ENCODE measurements around the gene THSD7B.

THSD7B gene

DNA sequence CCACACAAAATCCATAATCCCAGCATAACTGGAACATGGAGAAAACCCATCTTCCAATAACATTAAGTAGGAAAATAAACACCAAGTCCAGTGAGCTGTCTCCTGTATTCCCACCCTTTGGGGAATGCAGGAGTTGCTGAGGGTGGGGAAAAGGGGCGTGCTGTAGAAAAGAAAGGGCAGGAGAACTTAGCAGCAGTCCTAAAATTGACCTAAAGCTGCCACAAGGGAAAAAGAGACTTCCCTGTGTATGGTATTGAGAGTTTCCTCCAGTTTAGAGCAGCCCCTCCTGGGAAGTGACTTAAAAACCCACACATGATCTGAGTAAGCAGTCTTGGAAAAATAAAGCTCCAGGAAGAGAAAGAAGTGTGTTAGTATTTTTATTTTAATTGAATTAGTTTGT, 428.8 kb downstream of the THSD7B start:
- DNase-seq (ENCODE audit: low read depth in 2 of 2) = no peak

DNA sequence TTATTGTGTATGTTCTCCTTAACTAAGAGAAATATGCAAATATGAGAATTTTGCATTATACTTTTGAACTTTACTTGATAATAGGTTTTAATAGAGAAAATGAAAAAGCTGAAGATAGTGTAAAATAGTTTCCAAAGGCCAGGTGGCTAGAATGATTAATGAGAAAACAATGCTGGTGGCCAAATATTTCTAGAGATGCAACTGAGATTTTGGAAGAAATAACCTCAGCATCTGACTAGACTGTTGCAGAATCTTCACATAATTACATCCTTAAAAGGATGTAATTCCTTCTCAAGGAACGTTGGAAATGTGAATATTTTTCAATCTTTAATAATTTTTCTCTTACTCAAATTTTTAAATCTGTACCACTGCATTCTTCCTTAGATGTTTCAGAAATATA, 434.4 kb downstream of the THSD7B start:
- DNase-seq (ENCODE audit: low read depth in 2 of 2) = no peak

DNA sequence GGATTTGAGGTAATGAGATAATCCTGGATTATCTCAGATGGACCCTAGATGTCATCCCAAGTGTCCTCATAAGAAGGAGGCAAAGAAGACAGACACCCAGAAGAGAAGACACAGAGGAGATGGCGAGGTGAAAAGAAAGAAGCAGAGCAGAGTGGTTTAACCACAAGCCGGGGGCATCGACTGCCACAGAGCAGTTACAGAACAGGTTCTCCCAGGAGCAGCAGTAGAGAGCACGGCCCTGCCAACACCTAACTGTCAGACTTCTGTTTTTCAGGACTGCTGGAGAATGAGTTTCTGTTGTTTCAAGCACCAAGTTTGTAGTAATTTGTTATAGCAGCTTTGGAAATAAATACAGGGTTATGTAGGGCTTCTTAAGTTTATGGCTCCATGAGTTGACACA, 437.0 kb downstream of the THSD7B start:
- no peak for DNase-seq (ENCODE audit: low read depth in 2 of 2)

- DNase-seq (ENCODE audit: low read depth in 2 of 2) = no peak
Measured at GRCh38 chr2:137205324-137205723, 440.0 kb downstream of the THSD7B start.

DNA sequence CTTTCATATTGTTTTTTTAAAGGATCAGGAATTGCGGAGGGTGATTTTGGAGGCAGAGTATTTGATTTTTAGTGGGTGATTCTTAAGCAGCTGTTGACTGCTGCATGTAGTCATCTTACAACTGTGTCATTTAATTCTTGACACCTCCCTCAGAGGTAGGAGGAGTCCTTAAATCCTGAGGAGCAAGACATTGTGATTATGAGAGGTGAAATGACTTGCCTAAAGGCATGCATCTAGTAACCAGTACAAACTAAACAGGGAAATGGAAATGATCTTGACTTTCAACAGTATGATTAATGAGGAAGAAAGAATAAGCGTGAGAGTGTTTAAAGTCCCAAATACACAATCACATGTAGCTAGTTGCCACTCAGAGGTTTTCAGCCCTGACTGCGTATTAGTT, 440.7 kb downstream of the THSD7B start:
- no peak for DNase-seq (ENCODE audit: low read depth in 2 of 2)

DNA sequence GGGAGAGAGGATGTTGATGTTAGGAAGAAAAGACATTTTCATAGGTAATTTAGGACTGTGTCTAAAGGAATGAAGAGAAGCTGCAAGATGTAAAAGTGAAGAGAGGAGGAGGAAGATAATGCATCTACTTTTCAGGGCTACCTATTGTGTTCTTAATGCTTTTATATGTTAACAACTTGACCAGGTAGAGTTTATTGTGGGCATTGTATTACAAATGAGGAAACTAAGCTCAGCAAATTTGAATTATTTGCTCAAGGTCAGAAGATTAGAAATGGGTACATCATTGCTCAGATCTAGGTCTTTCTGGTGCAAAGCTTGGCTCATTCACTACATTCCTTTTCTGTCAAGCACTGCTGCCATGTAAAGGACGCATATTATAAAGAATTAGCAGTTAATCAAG, 441.7 kb downstream of the THSD7B start:
- DNase-seq (ENCODE audit: low read depth in 2 of 2) = no peak

DNA sequence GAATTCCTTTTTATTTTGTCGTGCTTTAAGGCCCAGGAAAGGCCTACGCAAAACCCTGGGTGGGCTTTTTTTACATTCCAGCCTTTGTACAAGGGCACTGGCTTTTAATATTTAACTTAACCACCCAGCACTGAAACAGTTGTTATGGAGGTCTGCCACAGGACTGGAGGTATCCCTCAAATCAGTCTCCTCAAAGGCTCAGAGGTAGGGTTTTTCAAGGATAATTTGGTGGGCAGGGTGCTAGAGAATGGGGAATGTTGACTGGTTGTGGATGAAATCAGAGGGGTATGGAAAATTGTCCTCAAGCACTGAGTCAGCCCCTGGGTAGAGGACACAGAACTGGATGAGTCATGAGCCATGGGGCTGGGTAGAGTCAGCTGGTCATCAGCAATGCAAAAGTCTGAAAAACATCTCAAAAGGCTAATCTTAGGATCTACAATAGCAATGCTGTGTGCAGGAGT, 443.1 kb downstream of the THSD7B start:
- no peak for DNase-seq (ENCODE audit: low read depth in 2 of 2)

DNA sequence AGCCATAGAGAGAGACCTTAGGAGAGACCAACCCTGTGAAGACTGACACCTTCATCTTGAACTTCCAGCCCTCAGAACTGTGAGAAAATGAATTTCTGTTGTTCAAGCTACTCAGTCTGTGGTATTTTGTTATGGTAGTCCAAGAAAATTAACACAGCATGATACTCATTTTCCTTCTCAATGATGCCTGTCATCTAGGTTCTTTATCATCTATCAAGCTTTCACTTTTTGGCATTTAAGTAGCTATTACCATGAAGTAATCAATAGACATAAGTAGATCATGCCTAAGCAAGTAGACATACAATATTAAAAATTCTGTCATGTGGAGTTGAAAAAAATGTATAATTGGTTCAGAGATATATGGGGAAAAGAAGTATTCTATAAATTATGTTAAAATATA, 444.7 kb downstream of the THSD7B start:
- no peak for DNase-seq (ENCODE audit: low read depth in 2 of 2)

- no peak for DNase-seq (ENCODE audit: low read depth in 2 of 2)
Measured at GRCh38 chr2:137211761-137212160, 446.4 kb downstream of the THSD7B start.

- DNase-seq (ENCODE audit: low read depth in 2 of 2) = no peak
Measured at GRCh38 chr2:137220438-137220993, 455.2 kb downstream of the THSD7B start.

DNA sequence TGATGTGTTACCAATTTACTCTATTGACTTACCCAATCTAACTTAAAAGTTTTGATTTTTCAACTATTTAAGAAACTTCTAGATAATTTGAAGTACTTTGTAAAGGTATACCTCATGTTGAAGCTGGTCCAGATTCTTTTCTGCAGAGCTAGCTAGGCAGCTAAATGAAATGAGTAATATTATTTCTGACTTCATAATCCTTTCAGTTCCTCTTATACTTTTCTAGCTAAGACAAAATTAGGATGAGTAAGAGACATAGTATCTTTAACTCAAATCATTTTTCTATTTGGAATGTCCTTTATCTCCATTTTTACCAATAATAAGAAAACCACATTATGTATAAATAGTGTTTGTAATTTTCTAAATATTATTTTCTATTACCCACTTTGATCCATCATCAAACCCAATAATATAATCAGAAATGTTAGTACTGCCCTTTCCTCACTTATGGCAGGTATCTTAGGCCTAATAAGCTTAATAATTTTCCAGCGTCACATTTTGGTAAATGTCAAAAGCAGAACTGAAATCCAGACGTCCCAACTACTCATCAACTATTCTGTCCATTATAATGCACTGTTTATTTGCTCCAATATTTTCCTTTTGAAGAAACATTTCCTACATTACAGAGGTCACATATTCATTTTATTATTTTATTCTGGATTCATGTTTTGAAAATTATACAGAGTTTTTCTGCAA, 456.6 kb downstream of the THSD7B start:
- DNase-seq (ENCODE audit: low read depth in 2 of 2) = no peak

DNA sequence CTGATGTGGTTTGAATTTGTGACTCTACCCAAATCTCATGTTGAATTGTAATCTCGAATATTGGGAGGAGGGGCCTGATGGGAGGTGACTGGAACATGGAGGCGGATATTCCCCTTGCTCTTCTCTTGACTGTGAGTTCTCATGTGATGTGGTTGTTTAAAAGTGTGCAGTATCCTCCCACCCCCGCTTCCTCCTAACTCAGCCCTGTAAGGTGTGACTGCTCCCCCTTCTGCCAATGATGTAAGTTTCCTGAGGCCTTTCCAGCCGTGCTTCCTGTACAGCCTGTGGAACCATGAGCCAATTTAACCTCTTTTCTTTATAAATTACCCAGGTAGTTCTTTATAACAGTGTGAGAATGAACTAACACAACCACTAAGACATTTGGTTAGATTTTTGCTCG, 458.4 kb downstream of the THSD7B start:
- DNase-seq (ENCODE audit: low read depth in 2 of 2) = no peak

- no peak for DNase-seq (ENCODE audit: low read depth in 2 of 2)
Measured at GRCh38 chr2:137228566-137228965, 463.2 kb downstream of the THSD7B start.

DNA sequence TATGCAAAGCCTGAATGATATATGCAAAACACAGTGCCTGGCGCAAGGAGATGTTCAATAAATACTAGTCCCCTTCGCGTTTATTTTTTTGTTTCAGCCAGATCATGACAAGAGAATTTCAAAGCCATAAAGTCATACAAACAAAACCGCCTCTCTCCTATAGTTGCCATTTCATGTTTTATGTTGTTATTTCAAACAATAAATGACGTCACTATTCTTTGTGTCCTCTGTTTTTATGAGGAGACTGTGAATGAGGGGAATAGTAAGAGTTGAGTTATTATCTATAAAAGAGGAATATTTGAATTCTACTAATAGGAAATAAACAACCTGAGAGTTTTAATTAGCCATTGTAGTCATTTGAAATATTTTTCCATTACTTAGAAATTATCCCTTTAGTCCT, 464.5 kb downstream of the THSD7B start:
- no peak for DNase-seq (ENCODE audit: low read depth in 2 of 2)

GRCh38 chr2:137231628-137232027, 466.3 kb downstream of the THSD7B start:
- DNase-seq (ENCODE audit: low read depth in 2 of 2) = no peak

DNA sequence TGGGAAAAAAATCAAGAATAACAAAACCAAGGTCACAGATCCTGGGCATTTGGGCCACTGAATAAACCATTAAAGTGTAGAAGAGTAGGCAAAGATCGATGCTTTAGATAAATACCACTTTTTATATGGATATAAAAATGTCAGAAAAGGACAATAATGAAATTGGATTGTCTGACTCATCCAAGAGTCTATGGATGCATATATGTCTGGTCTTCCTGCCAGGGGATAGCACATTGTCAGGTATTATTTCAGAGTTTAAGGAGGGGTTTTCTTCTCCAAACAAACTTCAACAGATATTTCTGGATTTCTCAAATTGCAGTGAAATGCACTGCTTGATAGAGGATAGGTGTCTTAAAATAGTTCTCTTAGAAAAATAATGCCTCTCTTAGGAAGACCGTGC, 466.7 kb downstream of the THSD7B start:
- DNase-seq (ENCODE audit: low read depth in 2 of 2) = no peak

GRCh38 chr2:137233091-137233490, 467.7 kb downstream of the THSD7B start:
- no peak for DNase-seq (ENCODE audit: low read depth in 2 of 2)

- DNase-seq (ENCODE audit: low read depth in 2 of 2) = no peak
Measured at GRCh38 chr2:137237055-137237454, 471.7 kb downstream of the THSD7B start.

DNA sequence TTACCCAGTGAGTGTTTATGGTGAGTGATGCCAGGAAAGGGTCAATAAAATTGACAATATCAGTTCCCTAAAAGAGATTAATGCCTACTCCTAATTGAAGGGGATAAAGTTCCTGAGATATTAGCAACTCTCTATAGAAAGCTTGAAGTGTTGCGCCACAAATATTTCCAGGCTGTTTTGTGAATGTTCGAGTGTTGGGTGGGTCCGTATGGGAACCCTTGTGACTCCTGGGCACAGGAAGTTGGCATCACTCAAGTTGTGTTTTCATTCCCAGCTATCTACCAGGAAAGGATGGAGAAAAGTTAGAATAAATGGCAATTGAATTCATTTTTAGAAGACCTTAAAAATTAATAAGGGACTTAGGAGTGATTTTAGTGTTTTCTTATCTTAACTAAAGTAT, 472.7 kb downstream of the THSD7B start:
- no peak for DNase-seq (ENCODE audit: low read depth in 2 of 2)

GRCh38 chr2:137249463-137250130, 484.3 kb downstream of the THSD7B start:
- no peak for DNase-seq (ENCODE audit: low read depth in 2 of 2)

DNA sequence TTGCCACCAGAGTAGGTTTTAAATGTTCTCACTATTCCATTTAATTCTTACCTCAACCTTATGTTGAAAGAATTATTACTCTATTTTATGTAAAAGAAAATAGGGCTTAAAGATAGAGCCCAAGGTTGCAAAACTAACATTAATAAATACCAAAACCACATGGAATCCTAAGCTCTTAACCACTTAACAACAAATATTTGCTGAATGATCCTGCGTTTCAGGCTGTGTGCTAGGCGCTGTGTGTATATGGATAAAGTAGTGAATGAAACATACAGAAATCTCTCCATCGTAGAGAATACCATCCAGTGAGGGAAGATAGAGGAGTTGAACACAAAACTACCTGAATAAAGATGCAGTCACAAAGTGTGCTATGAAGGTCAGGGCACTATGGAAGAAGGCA, 485.1 kb downstream of the THSD7B start:
- no peak for DNase-seq (ENCODE audit: low read depth in 2 of 2)

DNA sequence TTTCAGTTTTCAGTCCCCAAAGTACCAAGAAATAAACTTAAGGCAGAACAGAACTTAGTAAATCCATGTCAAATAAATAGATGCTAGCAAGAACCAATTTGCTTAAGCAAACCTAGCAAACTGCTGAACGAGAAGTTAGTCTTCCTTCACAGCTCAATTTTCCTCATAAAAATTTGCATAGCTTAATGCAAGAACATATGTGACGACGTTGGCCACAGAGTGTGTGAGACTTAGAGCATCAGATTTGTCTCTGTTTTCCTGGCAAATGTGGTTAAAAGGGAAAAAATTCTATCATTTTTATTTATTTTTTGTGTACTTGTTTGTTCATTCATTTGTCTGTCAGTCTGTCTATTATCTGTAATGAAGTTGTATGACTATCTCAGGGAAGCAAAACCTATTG, 485.7 kb downstream of the THSD7B start:
- no peak for DNase-seq (ENCODE audit: low read depth in 2 of 2)

- no peak for DNase-seq (ENCODE audit: low read depth in 2 of 2)
Measured at GRCh38 chr2:137252934-137253333, 487.6 kb downstream of the THSD7B start.

All from stimulated activated CD8-positive, alpha-beta memory T cell treated with anti-CD3 and anti-CD28 coated beads, Interleukin-7, amount 100 ng/mL, for 1 hour (primary cell).